NCI-H2029 treated with DMSO at 0.1 percent for 48 hours (cell line): ENCODE data around the gene ULBP2.
"Not testable (repeated sequence)": the region's sequence is repeated elsewhere in the genome, so short reads cannot be mapped to it uniquely, and the experiment has no call there.

Source experiments
- DNase-seq: peaks from one replicate; lab custom pipeline; 2025; lab: John Stamatoyannopoulos, UW

ULBP2 gene, protein sequence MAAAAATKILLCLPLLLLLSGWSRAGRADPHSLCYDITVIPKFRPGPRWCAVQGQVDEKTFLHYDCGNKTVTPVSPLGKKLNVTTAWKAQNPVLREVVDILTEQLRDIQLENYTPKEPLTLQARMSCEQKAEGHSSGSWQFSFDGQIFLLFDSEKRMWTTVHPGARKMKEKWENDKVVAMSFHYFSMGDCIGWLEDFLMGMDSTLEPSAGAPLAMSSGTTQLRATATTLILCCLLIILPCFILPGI

DNA sequence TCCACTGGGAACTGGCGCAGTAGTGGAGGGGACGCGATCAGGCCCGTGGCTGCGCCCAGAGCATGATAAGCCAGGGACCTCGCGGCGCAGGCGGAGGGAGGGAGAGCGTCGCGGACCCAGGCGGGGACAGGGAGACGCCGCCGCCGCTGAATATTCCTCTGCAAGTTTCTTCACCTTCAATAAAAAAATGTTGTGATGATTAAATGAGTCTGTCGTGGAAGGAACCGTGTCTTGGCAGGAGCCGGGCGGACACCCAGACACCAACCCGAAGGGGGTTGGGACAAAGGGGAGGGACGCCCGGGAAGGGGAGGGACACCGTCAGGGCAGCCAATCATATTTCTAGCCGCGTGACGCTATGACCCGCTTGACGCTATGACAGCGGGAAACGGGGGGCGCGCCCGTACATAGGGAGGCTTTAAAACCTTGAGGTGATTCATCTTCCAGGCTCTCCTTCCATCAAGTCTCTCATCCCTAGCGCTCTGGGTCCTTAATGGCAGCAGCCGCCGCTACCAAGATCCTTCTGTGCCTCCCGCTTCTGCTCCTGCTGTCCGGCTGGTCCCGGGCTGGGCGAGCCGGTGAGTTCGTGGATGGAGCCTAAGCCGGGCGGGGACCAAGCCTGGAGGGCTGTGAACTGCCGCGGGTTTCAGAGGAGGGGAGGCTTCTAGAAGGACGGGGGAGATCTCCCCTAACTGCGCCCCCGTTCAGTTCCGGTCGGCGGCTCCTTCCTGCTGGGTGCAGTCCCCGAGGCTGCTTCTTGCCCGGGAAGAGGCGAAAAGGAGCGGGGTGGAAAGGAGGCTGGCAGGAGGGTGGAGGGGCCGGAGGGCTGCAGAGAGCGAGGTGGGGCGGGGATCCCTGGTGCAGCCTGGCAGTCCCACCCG lies at the start of gene ULBP2:
ULBP2 (plus strand) TSS at position 432 of the 878 bp plus-strand sequence; CDS start at position 491, 59 bp downstream.
- DNase-seq: no peak

DNA sequence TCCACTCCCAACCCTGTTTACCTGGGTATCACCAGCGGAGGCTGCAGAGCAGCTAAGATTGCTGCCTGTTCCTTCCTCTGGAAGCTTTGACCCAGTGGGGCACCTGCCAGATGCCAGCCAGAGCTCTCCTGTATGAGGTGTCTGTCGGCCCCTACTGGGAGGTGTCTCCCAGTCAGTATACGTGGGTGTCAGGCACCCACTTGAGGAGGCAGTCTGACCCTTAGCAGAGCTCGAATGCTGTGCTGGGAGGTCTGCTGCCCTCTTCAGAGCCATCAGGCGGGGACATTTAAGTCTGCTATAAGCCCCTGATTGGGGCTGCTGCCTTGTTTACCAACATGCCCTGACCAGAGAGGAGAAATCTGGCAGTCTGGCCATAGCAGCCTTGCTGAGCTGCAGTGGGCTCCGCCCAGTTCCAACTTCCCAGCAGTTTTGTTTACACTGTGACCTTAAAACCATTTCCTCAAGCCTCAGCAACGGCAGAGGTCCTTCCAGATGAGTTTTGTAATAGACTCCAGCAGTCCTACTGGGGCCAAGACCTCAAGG lies 46.7 kb upstream of the ULBP2 start:
- no peak for DNase-seq

DNA sequence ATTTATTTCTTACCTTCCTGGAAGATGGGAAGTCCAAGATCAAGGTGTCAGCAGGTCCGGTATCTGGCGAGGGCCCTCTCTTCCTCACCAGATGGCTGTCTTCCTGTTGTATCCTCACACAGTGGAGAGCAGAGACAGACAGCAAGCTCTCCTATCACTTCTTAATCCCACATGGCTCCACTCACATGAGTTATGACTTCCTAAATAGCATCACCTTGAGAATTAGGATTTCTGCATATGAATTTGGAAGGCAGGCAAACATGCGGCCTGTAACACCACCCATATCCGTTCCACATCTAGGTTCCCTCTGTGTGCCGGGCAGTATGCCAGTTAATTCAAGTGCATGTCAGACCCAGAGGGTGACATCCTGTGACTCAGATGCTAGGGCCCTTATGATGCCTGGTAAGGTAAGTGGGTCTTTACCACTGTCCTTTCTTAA lies 46.0 kb upstream of the ULBP2 start:
- peak; percentile 42 for DNase-seq

DNA sequence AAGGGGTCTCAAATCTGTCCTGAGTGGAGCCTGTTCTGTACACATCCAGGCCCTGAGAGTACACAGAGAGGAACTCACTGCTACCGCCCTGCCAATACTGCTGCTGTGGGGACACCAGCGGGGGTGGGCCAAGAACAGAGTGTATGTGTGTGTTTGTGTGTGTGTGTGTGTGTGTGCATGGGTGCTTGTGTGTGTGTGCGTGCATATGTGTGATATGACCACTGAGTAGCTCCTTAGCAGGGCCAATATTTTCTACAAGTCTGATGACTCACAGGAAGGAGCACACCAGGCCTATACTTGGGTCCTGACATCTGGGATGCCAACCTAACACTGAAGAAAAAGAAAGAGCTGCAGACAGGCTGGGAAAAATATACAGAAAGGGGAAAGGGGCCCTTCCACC lies 45.3 kb upstream of the ULBP2 start:
- no peak for DNase-seq

DNA sequence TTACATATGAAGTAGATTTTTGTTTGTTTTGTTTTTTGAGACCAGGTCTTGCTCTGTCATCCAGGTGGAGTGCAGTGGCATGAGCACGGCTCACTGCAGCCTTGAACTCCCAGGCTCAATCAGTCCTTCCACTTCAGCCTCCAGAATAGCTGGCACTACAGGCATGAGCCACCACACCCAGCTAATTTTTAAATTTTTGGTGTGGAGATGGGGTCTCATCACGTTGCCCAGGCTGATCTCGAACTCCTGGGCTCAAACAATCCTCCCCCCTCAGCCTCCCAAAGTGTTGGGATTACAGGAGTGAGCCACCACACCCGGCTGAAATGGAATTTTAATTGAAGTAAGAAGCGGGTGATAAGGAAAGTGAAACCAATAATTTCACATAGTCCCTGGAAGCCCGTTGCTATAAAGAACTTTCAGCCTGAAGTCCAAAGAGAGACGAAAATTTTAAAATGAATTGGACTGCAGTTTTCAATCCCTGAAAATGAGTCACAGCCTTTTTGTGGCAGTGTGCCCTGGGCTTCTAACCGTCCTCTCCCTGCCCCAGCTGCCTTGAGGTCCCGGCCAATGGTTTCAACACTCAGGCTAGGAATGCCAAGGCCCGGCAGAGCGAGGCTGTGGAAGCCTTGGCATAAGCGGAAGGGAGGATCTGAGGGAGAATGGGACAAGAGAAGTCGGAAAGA lies 44.7 kb upstream of the ULBP2 start:
- DNase-seq: no peak

DNA sequence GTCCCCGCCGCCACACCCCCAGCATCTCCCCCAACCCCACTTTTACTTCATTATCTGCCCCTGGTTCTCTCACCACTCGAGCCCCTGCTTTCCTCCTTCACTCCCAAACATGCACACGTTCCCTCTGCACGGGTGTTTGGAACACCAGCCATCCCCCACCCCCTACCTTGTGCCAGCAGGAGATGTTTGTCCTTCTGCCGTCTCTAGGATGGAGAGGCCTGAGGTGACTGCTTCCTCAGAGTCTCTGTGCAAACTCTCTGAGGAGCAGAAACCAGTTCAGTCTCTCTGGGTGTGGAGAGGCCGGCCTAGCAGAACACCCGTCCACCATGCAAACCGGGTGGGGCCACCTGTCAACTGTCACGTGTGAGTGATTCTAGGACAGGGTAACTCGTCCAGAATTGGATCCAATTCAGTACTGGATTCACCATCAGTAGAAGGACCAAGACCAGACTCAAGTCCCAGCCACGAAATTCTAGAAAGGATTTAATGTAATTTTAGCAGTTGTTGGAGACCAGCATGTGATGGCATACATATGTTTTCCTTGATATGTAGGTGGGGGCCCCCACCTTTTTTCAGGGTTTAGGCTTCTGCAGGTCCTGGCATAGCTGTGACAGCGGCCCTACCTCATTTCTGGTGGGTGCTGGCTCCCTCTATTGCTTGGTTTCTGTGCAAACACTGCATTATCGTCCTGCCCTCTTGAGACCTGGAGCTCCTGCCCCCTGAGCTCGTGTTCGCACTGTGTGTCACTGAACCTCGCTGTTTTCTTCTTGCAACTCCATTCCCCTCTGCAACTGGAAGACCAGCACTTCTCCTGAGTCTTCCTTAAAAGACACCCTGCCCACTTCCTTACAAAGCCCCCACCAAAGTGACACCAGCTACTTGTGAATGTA lies 43.7 kb upstream of the ULBP2 start, which contains the start of gene RAET1E:
RAET1E (minus strand) TSS at position 259 of the 890 bp plus-strand sequence. CDS start 7,212 bp downstream, outside the sequence.
- no peak for DNase-seq

DNA sequence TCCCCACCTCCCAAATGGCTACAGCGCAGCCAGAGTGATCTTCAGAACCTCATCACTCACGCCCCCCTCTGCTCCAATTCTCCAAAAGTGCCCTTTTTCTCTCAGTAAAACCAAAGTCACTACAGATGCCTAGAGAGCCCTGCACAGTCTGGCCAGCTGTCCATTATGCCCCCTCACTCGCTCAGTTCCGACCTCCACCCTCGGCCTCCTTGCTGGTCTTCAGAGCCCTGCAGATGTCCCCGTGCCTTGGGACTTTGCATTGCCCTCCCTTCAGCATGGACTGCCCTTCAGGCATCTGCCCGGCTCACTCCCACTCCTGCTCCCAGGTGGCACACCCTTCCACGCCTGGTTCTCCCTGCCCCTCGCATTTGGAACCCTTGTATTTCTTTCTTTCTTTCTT lies 42.8 kb upstream of the ULBP2 start:
- no peak for DNase-seq

DNA sequence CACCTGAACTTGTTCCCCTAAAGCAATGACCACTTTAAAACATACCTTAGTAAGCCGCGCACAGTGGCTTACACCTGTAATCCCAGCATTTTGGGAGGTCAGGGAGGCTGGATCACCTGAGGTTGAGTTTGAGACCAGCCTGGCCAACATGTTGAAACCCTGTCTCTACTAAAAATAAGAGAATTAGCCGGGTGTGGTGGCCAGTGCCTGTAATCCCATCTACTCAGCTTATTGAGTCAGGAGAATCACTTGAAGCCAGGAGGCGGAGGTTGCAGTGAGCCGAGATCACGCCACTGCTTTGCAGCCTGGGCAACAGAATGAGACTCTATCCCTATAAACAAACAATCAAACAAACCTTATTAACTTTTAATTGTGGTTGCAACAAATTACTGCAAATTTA lies 42.3 kb upstream of the ULBP2 start:
- no peak for DNase-seq

DNA sequence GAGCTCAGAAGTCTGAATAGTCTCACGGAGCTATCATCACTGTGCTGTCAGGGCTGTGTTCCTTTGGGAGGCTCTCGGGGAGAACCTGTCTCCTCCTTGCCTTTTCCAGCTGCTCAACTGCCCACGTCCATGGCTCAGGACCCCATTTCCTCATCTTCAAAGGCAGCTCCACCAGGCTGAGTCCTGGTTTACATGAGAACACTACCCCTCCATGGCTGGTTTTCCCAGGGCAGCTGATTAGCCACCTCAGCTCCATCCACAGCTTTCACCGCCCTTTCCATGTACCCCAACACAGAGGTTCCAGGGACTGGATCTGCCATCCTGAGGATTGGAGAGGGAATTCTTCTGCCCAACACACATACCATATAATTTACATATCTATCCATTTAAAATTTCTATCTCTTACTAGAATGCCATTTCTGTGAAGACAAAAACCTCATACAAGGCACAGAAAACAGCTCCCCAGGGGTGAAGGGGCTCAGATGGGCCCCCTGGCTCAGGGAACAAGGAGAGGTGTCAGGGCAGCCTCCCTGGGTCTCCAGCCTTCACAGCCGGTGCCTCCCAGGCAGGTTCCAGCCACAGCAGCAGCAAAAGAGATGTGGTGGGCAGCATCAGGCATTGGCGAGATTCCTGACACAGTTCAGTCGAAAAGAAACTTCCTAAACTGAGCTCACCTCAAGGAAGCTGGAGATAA lies 41.7 kb upstream of the ULBP2 start:
- no peak for DNase-seq

DNA sequence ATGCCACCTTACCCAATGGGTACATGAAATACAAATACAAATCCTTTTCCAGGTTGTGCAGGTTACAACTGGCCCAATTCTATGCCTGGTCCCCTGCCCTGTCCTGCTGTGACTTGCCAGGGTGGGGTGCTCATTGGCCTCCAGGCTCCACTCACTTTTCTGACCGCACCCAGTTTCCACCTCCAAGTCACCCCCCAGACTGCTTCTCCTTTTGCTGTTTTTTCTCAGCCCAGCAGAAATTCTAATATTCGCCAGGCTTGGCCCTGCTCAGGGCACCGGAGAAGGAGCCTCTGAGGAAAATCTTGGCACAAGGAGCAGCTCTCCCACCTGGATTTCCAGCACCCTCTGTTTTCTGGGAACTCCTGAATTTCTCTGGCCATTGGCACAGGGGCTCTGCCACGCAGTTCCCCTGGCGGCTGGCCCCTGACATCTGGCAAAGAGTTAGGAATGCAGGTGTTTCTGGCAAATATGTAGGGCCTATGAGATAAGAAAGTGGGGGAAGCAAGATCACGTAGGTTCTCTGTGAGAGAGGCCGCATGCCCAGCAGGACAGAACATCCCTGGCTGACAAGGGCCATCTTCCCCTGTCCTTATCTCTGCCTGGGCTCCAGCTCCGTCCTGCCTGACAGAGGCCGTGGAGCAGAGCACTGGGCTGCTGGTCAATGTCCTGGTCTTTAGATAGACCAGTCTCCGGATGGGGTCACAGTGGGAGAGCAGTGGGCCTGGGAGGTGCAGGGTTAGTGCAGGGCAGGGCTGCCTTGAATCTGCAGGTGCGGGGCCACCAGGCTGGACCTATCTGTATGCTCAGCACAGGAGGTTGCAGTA lies 41.0 kb upstream of the ULBP2 start:
- DNase-seq: no peak

DNA sequence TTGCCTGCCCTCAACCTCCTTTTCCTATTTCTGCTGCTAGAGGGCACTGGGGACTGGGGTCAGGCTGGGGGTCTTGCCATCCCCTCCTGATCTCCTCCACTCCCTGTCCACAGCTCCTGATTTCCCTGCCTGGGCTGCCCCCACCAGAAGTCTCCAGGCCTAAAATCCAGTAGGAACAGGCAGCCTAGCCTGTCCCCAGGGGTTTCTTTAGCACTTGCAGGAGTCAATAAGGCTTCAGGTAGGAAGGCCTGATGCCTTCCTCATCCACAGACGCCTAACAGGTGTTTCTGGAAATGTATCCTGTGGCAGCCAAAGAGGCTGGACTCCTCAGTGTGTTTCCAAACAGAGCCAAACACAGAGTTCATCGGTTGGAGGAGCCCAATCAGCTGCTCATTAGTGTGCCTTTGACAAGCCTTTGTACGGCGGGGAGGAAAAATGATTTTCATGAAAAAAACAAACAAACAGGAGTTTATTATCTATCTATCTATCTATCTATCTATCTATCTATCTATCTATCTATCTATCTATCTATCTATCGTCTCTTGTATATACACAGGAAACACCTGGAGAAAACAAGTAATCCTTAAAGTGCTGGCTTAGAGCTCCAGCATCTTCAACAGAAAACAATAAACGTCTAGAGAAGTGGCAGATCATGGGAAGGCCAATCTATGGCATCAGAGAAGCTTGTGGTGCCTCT lies 40.2 kb upstream of the ULBP2 start:
- DNase-seq: no peak

DNA sequence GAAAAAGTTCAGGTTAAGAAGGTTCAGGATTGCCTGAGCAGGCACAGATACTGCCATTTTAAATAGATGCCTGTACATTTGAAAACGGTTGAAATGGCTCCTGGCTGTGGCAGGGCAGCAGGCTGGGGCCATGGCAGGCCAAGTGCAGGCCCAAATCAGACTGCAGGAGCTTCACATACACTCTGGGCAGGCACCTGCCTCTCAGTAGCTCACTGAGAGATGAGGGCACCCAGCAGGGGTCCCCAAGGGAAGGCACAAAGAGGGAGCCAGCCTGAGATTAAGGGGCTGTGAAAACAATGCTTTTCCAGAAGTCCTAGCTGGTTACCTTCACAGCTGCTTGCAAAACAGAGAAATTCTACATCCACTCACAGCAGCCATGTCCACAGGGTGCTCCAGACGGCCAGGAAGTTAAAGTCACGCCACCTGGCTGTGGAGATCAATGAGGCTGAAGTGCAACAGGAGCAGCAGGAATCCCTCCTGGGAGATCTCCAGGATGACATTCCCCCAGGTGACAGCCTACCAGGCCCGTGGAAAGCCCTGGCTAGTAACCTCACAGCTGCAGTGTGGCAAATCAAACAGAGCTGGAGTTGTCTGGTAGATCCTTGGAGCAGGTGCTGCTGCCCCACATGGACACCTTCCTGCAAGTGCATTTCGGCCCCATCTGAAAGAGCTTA lies 37.7 kb upstream of the ULBP2 start:
- no peak for DNase-seq

DNA sequence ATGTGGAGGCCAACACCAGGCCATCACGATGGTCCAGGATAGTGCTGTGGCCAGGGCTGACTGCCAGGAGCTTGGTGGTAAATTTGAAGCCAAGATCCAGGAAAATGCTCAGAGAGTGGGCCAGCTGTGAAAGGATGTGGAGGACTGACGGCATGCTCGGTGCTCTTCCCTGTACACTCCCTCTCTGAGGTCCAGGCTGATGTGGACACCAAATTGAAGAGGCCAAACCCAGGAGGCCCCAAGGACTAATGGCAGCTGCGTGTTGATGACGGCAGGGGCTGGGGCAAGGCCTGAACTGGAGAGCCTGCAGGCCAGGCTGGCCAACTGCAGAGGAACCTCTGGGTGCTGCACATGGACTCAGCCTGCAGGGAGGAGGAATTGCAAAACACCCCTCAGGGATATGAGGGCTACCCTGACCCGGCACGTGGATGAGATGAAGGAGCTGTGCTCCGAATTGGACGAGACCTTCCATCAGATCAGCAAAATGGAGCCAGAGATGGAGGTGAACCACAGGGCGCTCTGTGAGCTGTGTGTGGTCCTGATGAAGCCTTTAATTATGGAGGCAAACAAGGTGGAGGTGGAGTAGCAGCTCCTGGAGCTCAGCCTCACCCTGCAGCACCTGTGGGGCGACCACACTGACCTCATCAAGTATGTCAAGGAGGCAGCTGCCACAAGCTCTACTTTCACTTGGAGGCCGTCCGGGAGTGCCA lies 37.0 kb upstream of the ULBP2 start:
- no peak for DNase-seq

DNA sequence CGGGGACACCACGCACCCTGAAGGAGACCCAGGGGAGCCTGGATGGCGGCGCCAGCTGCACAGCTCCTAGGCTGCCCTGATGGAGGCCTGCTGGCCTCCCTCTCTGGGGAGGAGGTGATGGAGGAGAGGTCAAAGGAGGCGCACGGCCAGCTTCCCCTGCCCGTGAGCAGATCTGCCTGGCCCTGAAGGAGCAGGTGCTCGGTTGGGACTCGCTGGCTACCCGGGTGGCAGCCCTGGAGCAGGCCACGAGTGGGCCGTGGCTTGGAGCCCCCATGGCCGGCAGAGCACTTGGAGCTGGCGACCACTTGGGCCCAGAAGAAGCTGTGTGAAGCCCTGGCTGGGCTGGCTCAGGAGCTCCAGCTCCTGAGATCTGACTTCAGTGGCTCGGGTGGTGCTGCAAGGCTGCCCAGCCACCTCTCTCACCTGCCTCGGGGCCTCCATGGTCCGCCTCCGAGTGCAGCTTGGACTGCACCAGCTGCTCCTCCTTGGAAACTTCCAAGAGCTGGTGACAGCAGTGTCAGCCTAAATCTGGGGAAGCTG lies 36.4 kb upstream of the ULBP2 start:
- no peak for DNase-seq

DNA sequence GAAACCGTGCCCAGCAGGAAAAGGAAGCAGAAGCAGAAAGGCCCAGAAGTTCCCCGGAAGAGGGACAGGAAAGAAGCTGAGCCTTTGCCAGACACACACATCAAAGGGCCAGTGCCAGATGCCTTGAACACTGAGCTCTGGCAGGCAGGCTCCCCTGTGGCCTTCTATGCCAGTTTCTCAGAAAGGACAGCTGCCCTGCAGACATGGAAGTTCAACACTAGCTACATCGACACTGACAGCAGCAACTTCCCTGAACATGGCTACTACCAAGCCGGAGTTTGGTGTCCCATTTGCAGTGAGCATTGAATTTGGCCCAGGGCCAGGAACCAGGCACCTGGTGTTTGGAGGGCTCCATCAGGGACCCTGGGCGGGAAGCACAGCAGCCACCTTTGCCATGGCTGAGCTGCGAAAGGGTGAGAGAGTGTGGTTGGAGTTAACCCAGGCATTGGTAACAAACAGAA lies 35.9 kb upstream of the ULBP2 start:
- DNase-seq: no peak

DNA sequence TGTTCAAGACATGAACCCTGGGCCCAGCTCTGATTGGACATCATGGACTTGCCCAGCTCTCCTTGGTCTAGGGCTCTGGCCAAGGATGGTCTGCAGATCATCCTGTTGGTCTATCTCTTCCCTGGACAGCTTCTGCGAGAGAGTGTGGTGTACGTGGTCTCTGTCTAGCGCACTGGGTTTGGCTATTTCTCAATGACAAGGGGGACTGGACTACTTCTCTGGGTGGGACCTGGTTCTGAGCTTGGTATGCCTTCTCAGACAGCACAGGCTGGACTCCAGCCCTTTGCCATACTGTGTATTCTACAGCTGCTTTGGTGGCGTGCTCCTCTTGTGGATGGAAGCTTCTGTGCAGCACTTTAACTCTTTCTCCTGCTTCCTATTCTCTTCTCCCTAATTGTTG lies 35.4 kb upstream of the ULBP2 start:
- DNase-seq: no peak

DNA sequence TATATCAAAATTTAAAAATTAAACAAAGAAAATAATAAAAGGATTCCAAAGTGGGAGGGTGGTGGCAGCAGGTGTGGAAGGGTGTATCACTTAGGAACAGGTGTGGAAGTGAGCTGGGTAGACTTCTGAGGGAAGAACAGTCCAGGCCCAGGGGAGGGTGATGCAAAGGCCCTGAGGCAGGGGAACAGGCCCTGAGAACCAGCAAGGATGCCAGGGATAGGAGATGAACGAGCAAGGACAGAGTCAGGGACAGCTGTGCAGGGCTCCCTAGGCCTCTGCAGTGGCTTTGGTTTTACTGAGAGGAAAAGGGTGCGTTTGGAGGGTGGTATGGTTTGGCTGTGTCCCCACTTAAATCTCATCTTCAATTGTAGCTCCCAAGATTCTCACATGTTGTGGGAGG lies 34.5 kb upstream of the ULBP2 start:
- no peak for DNase-seq

DNA sequence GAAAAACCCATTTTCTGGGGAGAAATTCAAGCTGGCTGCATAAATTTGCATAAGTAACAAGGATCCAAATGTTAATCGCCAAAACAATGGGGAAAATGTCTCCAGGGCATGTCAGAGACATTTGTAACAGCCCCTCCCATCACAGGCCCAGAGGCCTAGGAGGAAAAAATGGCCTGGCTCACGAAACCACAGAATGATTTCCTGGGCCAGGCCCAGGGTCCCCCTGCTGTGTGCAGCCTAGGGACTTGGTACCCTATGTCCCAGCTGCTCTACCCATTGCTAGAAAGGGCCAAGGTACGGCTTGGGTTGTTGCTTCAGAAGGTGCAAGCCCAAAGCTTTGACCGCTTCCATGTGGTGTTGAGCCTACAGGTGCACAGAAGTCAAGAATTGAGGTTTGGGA lies 33.3 kb upstream of the ULBP2 start:
- not testable (repeated sequence) for DNase-seq
